ENCODE measurements around the gene PXMP2. TPM values are rescaled to one million over a fixed set of nuclear protein-coding genes. Genes with fewer than 3 reads are reported as not detected.

Gene PXMP2
- polyA plus RNA-seq, 3 donors: 55.5 to 71.5 (median 64.5) TPM

DNA sequence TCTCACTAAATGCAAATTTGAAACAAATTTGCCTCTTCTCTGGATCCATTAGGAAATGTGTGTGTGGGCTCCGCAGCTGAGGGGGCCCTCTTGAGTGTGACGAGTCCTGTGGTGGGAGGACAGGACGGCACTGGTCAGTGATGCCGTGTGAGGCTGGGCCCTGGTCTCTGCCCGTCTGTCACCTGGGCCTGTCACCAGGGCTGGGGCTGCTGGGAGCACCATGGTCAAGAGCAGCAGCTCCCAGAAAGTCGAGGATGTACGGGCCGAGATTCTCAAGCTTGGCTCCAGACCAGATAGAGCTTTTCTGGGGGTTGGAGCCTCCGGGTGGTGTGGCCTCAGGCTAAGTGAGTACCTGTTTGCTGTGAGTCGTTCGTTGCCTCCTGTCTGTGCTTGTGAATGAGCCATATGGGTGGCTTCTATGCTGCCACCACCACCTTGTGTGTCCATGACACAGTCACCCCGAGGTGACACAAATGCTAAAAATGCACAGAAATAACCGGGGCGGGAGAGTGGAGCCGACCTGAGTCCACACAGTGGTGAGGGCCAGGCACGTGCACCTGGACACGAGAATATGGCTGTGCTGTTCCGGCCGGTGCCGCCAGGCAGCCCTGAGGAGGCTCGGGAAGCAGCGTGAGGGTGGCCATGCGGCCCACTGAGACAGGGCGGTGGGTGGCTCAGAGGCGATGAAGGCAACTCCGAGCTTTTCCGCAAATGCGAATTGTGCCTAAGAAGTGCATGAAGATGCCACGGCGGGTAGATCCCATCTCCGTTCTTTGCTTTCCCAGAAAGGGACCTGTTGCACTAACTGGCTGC lies 32.0 kb downstream of the PXMP2 start:
- DNase-seq: no peak

DNA sequence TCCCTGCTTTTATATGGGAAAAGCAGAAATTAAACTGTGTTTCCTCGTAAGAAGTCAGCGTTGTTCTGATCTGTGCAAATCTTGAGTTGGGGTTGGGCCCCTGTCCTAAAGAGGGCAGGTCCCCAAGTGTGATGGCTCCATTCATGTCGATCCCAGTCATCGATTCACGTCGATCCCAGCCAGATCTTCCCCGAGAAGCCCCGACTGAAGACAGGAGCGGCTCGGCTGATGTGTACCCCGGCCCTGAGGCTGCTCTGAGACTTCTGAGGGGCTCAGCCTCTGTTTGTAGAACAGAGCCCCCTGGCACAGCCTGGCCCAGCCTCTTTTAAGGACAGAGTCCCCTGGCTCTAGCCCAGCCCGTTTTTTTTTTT lies 32.6 kb downstream of the PXMP2 start:
- no peak for DNase-seq

DNA sequence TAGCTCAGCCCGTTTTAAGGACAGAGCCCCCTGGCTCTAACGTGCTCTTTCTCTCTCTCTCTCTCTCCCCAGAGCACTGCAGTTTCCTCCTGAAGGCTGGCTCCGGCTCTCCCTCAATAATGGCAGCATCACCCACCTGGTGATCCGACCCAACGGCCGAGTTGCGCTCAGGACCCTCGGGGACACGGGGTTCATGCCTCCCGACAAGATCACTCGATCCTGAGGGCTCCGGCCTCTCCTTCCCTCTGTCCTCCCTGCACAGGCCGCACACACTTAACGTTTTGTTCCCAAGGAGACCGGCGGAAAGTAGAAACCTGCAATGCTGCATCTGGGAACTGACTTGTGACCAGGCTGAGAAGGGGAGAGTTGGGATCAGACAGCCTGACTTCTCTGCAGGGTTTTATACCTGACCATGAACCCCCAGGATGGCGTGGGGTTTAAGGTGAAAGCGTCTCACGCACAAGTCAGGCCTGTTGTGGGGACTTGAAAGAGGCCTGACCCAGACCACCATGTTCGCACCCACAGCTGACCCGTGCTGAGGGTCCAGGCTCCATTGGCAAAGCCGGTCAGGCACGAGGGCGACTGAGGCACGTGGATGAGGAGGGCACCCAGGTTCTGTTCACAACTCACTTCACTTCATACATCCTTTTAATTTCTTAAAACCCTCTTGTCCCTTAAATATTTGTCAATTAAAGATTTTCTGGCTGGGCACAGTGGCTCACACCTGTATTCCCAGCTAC lies 33.4 kb downstream of the PXMP2 start:
- no peak for DNase-seq

DNA sequence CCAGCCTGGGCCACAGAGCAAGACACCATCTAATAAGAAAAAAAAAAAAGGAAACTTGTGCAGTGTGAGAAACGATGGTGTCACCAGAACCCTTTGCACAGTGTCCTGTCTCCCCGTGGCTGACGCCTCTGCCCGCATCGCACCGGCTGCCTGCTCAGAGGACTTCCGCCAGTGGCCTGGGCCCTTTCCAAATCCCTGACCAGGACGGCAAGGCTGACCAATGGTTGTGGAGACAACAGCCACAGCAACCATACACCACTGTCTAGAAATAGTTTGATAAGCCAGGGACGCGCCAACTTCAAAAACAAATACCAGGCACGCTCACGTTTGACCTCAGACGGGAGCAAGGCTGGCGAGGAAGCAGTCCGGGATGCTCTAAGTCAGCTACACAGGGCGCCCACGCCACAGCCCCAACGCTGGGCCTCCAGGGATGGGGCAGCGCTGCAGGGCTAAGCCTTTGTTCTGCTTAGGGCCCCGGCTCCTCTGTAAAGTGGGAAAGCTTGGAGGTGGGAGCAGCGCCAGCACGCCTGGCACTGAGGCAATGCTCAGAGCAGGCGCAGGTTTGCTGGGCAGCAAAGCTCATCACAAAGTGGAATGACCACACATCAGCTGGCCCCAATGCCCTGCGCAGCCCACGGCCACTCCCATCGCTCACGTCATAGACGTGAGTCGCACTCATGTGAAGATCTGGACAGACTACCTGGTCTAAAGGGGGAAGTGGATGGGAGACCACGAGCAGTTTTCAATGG lies 35.8 kb downstream of the PXMP2 start:
- no peak for DNase-seq

DNA sequence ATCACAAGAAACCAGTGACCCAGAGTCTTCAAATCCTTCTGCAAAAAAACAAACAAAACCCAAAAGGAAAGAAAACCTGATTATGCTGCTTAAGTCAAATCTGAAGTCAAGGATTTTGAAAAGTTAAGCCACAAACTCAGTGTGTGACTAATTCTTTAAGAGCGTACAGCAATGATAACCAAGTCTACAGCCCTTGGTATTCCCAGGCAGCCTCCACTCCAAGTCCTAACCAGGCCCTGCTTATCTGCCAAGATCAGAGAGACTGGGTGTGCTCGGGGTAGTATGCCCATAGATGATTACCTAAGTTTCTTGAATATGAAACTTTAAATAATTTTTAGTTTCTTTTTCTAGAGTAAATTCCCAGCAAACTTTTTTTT lies 36.4 kb downstream of the PXMP2 start:
- no peak for DNase-seq

DNA sequence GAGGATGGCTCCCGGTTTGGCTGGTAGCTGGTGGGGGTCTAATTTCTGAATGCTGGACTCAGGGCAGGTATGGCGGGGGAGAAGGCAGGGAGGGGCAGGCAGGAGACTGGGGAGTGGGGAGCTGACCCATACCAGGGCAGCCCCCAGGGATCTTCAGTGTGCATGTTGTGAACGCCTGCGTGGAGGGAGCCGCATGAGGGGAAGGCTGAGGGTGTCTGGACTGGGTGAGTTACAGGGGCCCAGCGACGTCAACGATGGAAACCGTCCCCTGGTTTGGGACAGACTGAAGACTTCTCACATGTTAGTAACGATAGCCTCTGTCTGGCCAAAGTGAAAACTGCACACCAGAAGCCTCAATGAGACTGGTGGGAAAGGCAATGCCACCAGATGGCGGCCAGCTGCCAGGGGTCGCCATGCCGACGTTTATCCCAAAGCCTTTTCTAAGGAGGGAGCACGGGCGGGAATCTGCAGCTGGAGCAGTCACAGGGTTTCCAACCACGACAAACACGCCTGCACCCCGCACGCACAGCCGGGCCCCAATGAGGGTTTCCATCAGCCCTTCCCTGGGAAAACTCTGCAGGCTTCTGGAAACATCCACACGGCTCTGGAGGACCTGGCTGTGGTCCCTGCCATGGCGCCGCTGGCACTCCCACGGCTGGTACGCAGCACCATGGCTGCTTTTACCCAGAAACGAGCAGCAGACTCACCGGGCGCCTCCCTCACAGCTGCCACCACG lies 37.3 kb downstream of the PXMP2 start:
- DNase-seq: no peak

DNA sequence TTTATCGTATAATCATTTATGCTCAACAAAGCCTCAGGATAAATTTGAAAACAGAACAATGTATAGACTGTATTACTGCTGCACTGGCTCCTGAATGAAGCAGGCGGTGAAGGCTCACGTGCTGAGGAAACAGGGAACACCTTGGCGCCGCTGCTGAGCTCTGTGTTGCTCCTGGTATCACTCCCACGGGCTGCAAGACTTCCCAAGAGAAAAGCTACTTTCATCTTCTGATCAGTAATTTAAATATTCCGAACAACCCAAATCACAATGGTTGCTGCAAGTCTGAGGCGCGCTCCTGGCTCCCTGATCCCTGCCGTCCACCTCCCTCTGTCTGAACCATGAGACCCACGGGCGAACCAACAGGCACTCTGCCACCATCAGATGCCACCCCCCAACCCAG lies 39.0 kb downstream of the PXMP2 start:
- DNase-seq: no peak

DNA sequence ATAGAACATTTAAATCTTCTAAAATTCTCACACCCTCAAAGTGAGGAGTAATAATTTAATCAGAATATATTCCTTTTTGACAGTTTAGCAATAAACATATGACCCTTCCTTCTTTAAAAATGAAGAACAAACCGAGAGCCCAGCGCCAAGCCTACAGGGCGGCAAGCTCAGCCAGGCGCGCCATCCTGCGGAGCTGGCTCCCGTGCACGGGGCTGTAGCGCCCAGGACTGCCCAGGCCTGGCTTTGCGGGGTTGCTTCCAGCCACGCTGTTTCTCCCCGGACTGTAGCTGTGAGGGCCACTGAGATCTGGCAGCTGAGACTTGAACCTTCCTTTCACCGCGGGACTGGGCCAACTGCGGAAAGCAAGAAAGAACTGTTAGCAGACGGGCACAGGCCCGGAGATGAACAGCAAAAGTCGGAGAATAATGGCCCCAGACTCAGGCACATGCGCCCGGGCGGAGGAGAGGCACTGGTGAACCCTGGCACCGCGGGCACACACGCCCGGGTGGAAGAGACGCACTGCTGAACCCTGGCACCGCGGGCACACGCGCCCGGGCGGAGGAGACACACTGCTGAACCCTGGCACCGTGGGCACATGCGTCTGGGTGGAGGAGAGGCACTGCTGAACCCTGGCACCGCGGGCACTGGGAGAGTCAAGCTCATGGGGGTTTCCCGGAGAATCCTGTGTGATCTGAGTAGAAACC lies 39.9 kb downstream of the PXMP2 start:
- DNase-seq: no peak

DNA sequence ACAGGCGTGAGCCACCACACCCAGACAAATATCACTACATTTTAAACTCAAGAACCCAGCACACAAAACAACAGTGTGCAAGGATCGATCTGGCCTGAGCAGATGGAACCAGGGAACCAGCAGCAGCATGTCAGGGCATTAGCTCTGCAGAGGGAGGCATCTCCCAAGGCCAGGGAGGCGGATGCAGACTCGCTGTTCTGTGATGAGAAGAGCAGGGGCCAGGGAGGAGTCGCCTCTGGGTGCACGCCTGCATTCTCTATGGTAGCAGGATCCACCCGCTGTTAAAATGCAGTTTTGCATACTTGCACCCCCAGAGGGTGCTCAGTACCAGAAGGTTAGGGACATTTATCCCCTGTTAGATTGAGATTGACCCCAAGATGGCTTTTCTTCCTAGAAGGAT lies 41.1 kb downstream of the PXMP2 start:
- no peak for DNase-seq

DNA sequence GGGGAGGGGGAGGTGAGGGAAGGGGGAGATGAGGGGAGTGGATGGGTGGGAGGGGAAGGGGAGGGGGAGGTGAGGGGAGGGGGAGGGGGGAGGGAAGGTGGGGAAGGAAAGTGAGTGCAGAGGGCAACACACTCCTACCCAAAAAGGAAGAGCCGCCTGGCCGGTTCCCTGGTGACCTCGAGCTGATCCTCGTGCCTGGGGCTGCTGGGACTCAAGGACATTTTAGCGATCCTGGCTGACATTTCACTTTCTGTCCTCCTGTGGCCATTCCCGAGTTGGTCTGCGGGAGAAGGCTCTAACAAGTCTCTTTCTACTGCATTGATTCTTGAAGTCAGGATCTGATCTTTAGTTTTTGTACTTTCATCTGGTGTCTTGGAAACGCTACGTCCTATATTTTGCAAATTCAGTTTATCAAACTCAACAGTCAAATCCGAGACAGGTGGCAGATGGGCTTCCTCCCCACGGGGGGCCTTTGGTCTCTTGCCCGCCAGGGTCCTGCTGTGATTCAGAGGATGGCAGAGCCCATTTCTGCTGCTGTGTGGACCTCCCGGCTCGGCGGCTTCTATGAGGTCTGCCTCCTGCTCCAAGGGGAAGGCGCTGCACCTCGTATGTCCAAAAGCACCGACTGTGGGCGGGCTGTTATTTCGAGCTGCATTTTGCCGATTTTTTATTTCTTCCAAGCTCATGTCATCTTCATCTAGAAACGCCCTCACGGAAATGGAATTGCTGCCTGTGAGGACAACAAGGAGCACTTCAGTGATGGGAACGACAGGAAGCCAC lies 42.3 kb downstream of the PXMP2 start:
- DNase-seq: no peak

DNA sequence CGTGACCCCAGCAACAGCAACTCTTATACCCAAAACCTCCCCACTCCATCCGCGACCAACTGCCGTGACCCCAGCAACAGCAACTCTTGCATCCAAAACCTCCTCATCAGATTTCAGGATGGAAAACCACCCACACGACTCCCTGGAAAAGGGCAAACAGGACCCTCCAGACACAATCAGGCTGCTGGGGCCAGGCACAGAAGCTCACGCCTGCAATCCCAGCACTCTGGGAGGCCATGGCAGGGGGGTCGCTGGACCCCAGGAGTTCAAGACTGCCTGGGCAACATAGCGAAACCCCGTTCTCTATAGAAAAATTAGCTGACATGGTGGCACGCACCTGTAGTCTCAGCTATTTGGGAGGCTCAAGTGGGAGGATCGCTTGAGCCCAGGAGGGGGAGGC lies 43.0 kb downstream of the PXMP2 start:
- no peak for DNase-seq

DNA sequence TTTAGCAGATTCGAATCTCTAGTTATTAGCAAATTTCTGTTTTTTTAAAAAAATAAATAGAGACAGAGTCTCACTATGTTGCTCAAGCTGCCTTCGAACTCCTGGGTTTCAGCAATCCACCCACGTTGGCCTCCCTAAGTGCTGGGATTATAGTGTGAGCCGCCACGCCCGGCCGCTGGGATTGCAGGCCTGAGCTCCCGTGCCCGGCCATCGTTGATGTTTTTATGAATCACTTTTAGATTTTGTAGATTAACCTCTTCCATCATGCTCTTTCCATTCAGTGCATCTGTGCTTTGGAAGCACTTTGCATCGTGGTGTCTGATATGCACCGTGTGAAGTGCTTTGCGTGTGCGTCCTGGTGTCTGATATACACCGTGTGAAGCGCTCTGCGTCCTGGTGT lies 44.2 kb downstream of the PXMP2 start:
- no peak for DNase-seq

DNA sequence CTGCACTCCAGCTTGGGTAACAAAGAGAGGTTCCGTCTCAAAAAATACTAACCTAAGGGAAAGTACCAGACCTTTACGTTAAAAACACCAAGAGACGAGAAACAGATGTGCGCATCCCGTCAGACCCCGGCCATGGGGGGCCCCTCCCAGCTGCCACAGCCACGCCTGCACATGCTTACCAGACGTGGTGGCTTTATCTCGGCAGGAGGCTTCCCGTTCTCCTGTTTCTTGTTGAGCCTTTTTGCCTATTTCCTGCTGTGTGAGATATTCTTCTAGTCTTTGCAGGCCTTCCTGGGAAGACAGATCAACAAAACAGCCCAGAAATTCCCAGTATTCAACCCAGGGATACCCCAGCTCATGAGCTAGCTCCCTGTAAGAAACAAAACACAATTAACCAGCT lies 46.8 kb downstream of the PXMP2 start:
- DNase-seq: no peak

DNA sequence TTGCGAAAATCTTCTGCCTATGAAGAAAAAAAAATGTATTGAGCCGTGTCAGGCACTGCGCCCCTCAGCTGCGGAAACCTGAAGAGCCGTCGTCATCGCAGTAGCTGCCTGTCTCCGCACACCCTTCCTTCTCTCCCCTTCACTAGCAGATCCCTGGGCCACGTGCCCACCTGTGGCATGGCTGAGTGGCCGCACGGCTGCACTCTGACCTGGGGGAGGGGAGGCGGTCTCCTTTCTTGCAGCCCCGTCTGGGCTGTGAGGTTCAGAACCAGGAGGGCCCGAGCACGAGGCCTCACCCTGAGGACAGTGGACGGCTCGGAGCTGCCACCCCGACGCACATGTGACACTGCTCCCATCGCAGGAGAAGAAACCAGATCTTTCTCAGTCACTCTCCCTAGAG lies 48.1 kb downstream of the PXMP2 start:
- DNase-seq: no peak

DNA sequence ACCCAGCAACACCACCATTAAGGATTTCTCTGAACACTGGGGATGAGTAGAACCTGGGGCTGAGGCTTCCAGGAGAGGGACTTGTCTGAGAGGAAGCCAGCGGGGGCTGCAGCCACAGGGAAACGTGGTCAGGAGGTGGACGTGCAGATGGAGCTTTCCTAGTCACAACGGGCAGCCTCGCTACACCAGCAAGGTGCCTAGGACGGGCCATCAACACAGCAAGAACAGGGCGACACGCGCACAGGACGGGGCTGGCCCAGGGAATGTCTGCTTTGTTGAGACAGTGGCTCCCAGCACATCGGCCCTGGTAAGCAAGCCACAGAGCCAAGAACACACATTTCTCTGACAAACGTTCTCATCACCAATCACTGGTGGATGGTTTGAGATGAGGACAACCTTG lies 49.0 kb downstream of the PXMP2 start:
- no peak for DNase-seq

DNA sequence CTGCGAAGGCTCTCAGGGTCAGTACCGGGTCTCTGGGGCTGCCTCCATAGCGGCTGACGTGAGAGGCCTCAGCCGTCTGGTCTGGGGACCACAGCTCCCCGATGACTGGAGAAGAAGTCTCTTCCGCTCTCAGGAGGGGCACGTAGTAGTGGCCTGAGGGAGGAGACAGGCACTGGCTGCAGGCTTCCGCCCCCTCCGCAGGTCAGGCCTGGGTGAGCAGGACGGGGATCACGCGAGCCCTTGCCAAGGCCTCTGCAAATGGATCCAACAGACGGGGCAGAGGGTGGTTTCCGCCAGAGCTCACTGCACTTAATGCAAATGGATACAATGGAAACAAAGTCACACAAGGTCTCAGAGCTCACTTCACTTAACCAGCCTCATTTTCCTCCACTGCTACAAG lies 49.5 kb downstream of the PXMP2 start:
- DNase-seq: no peak

DNA sequence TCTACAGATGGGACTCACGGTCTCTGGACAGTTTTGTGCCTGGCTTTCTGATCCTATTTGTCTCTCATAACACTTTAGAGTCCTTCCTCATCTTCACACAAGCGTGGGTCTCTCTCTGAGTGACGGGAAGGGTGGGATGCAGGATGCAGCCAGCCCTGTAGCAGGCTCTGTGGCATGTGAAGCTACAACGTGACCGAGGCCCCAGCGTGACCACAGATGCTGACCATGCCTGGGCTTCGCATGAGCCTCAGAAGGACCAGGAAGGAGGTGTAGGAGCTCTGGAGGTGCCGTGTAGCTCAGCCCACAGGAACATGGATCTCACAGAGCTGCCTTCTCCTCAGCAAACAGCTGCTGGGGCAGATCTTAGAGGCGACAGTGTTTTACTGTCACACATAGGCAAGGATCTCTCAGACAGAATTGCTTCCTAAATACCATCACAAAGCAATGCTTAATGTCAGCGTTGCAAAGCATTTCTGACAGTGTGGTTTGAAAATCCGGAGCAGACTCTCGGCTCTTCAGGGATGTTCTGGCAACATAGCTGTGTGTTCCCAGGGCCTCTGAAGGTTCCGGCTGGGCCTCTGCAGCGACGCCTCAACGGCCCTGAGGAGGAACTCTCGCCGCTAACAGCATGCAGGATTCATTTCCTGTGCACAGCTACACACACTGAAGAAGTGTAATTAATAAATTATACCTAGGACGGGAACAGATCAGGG lies 52.4 kb downstream of the PXMP2 start:
- DNase-seq: no peak

DNA sequence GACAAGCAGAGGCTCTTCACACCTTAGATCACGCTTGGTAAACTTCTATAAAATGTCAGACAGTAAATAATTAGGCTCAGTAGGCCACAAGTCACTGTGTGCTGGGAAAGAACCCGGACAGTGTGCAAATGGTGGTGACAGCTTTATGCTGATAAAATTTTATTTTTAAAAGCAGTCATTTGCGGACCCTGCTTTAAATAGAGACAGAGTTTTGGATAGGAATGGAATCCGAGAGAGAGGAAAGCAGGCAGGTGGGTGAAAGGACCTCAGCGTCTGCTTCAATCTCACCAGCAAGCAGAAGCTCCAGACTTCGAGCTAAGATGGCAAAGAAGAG lies 52.9 kb downstream of the PXMP2 start:
- no peak for DNase-seq

DNA sequence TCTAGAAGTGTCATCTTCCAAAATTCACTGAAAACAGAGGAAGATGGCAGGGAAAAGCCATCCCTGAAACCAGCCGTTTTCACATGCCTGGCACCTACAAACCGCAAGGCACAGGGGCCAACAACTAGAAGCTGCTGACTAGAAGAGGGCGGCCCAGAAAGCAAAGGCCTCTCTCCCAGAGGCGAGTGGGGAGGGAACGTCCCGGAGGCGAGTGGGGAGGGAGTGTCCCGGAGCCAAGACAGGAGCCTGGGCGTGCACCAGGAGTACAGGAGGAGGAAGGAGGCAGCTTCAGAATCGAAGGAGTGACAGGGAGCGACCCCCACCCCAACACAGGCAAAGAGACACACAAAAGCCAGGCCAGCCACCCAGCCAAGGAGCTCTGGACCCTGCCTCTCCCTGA lies 53.3 kb downstream of the PXMP2 start:
- DNase-seq: no peak

DNA sequence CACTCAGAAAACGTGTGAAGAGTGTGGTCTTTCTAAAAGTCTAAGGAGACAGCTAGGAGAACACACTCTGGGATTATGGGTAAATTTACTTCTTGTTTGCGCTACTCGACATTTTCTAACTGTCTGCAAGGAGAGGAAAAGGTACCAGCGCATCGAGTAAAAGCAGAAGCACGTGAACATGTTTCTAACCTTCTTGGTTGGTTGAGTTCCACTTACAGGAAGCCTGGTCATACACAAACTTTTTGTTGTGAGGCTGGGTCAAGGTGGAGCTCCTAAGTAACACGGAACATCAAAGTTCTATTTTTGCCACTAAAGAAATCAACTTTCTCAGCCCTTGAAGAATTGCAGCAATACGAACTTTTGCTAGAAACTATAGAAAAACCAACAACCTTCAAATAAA lies 54.2 kb downstream of the PXMP2 start:
- DNase-seq: no peak
